Left forelimb (tissue), 1 donor: ENCODE data around the gene FAM83F.
"Not testable (repeated sequence)": the region's sequence is repeated elsewhere in the genome, so short reads cannot be mapped to it uniquely, and the experiment has no call there.

Experiments
- DNase-seq: peaks from one replicate; pipeline ENCODE4 v3.0.0-alpha.2; 2018; ENCODE audit warnings: low spot score

Gene FAM83F

DNA sequence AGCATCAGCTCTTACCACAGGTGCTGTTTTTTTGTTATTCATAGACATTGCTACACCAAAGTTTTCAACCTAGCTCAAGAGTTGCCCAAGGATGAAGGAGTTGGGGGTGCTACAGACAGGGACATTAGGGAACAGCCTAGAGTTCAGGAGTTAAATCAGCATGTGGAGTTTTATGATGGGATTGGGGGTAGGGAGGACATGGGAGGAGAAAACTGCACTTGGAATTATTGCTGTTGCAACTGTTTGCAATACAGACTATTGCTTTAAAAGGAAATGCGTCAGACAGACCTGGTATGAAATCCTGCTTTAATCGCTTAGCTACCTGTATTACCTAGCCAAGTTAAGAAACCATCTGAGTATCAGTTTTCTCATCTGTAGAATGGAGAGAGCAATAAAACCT lies 28.3 kb upstream of the FAM83F start:
- DNase-seq = no peak

GRCh38 chr22:39967103-39967829 lies 27.5 kb upstream of the FAM83F start:
- DNase-seq = no peak

DNA sequence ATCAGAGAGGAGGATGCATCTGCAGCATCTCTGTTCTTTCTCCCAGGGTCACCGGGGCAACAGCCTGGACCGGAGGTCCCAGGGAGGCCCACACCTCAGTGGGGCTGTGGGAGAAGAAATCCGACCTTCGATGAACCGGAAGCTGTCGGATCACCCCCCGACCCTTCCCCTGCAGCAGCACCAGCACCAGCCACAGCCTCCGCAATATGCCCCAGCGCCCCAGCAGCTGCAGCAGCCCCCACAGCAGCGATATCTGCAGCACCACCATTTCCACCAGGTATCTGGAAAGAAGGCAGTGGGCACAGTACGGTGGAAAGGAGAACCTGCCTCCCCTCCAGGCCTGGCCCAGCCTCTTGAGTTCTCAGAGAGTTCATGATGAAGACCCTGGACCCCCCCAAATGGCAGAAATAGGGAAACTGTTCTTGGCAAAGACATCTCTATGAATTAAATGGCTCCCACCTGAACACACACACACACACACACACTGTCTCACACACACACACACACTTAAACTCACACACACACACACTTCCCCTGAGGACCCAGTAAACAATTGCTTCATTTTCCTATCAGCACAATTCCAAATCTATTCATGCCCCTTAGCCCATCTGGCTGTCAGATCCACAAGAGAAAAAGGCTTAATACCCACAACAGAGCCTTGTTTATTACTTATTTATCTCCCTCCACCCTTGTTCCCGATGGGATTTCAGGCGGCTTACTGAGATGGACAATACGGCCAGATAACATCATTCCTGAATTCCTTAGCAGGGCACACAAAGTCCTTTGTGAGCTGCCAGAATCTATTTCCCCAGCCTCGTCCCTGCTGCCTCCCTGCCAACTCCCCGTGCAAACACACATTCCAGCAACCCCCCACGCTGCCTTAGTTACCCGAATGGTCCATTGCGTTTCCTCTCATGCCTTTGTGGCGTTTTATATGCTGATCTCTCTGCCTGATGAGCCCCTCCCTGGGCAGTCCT lies 26.5 kb upstream of the FAM83F start:
- no peak for DNase-seq

DNA sequence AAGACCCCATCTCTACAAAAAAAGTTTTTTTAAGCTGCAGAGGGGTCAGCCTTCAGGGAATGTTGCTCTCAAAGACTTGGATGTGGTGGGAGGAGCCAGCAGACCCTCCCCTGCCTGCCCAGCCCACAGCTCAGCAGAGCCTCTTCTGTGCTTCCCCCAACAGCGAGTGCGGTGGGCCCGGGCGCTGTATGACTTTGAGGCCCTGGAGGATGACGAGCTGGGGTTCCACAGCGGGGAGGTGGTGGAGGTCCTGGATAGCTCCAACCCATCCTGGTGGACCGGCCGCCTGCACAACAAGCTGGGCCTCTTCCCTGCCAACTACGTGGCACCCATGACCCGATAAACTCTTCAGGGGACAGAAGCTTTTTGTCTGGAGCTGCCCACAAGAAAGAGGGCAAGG lies 24.0 kb upstream of the FAM83F start:
- no peak for DNase-seq

DNA sequence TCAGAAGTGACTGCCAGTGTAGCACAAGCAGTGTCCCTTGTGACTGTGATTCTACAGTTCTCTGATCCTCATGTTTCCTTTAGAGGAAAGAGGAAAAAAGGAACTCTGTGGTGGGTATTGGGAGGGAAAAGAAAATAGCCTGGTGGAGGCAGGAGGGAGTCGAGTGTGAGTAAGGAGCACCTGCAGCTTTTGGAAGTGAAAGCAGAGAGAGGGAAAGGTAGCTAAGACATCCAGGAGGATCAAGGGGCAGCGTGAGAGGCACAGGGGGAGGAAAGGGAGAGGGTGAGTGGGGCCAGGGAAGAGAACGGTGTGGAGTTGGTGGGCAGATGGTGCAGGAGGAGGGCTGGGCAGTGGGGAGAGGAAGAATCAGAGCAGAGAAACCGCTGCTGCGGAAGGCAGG lies 22.1 kb upstream of the FAM83F start:
- DNase-seq = no peak

DNA sequence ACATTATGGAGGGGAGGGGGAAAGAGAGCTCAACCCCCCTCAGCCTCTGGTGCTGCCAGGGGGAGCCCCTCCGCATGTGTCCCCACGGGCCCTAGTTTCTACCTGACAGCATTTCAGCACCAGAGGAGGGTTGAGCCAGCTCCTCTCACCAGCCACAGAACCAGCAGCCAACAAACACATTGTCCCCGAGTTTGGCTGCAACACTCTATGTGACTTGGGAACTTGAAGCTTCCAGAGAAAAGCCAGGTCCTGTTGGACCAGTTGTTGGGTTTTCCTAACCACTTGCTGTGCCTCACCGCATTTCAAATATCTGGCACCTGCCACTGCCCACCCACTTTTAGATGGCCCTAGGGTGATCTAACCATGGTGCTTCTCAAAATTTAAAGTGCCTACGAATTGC lies 21.1 kb upstream of the FAM83F start:
- DNase-seq = no peak

- no peak for DNase-seq
Measured at GRCh38 chr22:39974065-39974464, 20.7 kb upstream of the FAM83F start.

GRCh38 chr22:39979048-39979447 lies 15.7 kb upstream of the FAM83F start:
- DNase-seq = no peak

DNA sequence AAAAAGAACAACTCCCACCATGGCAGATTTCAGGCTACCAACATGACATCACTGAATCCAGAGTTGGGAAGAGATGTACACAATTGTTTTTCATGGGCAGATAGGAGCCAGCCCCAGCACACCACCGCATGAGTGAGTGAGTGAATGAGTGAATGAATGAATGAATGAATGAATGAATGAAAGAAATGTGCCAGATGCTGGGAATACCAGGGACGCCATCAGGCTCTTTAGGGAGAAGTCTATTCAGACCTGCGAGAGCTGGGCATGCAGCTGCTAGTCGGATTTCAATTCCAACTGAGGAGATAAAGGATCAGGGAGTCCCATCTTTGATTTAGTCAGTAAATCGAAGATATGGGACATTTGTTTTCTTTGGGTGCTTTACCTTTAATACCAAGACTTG lies 15.3 kb upstream of the FAM83F start:
- DNase-seq = no peak

DNA sequence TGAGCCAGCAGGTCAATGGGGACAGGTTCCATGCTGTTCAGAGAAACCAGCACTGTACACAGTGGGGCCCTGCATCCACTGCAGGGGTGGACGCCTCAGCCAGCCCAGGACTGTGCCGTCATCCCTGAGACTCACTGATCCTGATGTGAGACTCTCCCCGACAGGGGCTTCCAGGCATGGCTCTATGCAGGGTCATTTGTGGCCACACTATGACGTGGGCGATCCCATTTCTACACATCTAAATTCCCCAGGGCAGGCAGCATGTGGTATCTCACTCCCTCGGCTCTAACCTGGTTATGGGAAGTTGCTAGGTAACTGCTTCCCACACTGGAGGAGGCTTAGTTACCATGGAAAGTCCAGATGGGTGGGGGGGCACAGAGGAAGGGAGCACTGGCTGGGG lies 14.2 kb upstream of the FAM83F start:
- no peak for DNase-seq

GRCh38 chr22:39983346-39983745 lies 11.4 kb upstream of the FAM83F start:
- DNase-seq = no peak

- no peak for DNase-seq
Measured at GRCh38 chr22:39984006-39984405, 10.7 kb upstream of the FAM83F start.

GRCh38 chr22:39984746-39985145 lies 10.0 kb upstream of the FAM83F start:
- DNase-seq = no peak

DNA sequence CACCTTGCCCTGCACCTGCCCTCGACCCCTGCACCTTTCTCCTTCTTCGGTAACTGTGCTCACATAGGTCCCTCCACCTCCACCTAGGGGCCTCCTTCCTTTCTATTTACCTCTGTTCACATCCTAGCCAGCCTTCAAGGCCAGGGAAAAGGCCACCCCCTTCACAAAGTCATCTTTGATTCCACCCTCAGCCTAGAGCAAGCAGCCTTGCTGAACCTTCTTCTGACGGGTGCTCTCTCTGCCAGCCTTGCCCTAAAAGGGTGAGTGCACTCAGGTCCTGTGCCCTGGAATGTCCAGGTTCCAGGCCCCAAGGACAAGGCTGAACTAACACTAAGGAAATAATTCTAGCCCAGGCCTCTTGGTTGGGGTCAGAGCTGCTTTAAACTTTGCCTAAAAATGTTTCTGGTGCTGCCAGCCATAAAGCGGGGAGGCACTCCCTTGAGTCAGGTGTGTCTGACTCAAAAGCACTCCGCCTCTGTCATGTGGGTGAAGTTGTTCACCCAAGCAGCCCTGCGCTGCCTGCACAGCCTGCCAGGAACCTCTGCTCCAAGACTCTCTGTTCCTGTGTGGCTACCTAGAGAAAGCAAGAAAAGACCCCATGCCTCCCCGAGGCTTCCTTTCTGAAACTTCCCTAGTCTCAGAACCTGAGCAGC lies 9.2 kb upstream of the FAM83F start:
- no peak for DNase-seq

- no peak for DNase-seq
Measured at GRCh38 chr22:39988386-39989114, 6.2 kb upstream of the FAM83F start.

GRCh38 chr22:39989633-39990032 lies 5.1 kb upstream of the FAM83F start:
- DNase-seq = no peak

- DNase-seq = no peak
Measured at GRCh38 chr22:39990686-39991085, 4.1 kb upstream of the FAM83F start.

- no peak for DNase-seq
Measured at GRCh38 chr22:39991159-39991860, 3.4 kb upstream of the FAM83F start.

DNA sequence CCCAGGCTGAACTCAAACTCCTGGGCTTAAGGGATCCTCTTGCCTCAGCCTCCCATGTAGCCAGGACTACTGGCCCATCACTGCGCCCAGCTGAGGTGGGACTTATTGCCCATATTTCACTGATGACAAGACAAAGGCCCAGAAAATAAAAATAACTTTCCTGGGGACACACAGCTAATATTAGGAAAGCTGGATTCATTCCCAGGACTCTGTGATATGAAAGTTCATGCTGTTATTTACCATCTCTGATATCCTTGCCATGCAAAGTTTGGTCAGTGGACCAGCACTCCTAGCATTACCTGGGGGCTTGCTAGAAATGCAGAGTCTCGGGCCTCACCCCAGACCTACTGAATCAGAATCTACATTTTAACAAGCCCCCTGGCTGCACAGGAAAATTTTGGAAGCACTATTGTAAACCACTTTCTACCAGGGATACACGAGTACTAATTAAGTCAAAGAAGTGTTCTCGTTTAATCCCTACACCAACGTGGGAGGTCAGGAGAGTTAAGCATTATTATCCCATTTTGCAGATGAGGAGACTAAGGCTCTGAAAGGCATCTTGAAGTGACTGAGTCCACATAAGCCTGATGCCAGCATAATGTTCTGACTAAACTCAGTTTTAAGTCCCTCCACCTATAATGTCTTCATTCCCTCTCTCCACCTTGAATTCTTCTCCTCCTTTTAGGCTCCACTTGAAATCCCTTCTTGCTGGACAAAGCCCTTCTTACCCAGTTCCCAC lies 2.5 kb upstream of the FAM83F start:
- DNase-seq = no peak

GRCh38 chr22:39992894-39993293 lies 1.9 kb upstream of the FAM83F start:
- DNase-seq = not testable (repeated sequence)
